ENCODE measurements around the gene BMAL1.
"Not testable (repeated sequence)": the region's sequence is repeated elsewhere in the genome, so short reads cannot be mapped to it uniquely, and the experiment has no call there.

Gene BMAL1

DNA sequence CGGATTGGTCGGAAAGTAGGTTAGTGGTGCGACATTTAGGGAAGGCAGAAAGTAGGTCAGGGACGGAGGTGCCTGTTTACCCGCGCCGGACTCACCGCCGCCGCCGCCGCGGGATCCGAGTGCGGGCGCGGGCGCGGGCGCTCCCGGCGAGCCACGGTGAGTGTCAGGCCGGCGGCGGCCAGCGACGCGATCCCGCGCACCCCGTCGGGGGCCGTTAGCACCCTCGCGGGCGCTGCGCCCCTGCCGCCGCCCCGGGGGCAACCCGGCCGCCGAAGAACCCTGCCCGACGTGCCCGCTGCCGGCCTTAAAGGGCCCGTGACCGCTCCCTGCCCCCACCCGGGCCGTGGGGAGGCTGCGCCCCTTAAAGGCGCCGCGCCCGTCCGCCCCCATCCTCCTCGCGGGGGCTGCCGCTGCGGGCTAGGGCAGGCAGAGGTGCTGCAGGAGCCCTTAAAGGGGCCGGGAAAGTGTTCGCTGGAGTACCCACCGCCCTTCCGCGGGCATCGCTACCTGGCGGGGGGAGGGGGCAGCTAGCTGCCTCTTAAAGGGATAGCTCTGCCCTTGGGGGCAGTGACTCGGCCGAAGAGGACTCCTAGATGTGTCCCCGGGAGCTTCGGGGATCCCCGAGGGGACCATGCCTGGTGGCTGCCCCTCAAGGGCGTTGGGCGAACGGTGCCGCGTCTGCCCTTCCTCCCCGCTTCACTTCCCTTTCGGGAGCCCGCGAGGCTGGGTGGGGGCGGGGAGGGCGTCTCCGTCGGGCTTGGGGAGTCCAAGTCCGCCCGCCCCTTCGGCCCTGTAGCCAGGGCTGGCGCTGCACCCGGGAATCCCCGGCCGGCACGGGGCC lies at the start of gene BMAL1:
Gene BMAL1 (plus strand): TSS at position 23 of the 841 bp plus-strand sequence. CDS start 76,519 bp downstream, outside the sequence.
- no peak for FAIRE-seq

DNA sequence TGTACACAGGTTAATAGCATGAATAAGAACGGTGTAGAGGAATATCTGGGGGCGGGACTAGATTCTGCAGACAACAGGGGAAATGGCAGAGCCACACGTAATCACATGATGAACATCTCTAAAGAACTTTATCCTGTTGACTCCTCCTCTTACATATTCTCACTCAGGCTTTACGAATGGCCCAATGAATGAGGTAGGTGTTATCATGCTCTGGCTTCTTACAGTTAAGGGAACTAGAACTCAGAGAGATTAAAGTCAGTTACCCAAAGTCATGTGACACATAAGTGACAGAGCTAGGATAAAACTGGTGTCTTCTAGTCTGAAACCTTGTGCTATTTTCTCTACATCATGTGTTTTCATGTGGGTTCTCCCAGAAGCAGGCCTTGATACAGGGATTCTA lies 49.0 kb upstream of the BMAL1 start:
- FAIRE-seq, result no peak

DNA sequence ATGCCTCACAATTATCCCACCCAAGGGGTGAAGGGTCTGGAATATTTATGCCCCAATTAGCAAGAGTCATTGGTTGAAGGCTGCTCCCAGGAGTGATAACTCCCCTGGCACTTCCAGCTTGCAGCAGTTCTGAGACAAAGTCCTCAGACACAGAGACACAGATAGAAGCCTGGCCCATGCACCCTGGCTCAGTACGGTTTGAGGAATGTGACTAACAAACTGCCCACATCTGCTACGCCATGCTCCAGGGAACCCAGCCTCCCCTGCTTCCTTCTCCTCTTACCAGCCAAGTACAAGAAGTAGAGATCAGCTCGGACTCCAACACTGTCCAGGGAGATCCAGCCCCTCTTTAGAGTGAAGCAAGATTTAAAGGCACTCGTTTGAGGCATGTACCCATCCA lies 48.5 kb upstream of the BMAL1 start:
- FAIRE-seq, result no peak

DNA sequence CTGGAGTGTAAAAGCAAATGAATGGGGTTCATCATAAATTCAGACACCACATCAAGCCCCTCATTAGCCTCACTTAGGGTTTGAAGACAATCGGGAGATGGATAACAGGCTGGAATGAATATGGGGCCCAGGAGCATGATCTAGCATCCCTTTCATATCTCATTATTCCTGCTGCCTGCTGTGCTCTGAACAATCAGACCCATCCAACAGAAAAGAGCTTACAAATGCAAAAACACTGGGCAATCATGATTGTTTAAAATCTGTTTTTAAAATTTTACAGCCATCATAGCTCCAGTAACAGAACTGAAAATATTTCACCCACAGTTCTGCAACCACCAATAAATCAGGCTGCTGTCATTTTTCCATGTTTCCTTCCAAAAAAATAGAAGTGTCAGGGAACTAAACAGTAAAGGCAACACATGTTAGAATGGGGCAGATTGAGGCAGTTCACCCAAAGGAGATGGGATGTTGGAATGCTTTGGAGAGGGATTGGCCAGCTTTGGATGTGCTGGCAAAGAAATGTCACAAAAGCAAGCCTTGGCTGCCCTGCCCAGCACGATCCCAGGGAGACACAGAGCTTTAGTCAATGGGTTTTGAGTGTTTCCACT lies 47.8 kb upstream of the BMAL1 start:
- no peak for FAIRE-seq

DNA sequence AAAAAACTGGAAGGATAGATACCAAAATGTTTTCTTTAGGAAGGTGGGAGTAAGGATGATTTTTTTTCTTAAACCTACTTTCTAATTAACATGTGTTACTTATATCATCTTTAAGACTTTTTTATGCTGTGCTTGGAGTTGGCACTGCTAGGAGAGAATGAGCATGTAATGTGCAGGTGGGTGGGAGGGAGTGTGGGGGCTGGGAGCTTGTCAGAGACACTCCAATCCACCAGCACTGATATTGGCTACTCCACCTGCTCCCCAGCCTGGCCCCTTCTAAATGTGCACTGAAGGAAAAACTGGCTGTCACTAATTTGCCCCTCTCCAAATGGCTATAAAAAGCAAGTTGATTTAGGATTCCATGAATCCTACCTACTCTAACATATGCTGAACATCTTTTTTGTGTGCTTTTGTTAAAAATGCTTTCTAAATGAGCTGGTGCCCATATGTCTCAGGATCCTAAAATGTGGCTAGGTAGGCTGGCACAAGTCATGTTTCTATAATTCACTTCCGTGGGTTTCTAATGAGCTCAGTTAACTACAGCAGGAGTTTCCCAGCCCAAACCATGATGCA lies 44.3 kb upstream of the BMAL1 start:
- no peak for FAIRE-seq

DNA sequence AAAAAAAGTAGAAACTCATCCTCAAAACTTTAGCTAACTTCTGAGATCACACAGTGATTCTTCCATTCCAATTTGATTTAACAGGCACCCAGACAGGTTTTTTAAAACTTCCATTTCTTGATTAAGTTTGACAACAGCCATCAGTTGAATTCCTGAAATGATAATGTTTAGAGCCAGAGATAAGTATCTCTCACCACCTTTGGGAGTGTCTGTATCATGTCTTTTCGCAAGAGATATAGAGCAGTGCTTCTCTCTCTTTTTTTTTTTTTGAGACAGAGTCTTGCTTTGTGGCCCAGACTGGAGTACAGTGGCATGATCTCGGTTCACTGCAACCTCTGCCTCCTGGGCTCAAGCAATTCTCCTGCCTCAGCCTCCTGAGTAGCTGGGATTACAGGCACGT lies 41.7 kb upstream of the BMAL1 start:
- FAIRE-seq, result no peak

DNA sequence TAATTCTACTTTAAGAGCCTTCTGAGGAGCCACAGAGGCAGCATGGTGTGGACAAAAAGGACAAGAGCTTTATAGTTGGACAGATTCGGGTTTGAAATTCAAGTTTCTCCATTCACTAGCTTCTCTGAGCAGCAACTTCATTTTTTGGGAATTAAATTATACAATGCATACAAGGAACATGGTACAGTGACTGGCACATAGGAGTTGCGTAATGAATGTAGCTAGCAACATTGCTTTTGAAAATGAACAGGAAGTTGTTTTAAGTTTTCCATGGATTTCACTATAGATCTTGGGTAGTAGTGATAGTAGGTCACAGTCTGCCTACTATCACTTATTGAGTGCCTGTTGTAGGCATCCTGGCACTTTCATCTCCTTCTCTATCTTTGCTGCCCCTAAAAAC lies 41.0 kb upstream of the BMAL1 start:
- FAIRE-seq, result no peak

DNA sequence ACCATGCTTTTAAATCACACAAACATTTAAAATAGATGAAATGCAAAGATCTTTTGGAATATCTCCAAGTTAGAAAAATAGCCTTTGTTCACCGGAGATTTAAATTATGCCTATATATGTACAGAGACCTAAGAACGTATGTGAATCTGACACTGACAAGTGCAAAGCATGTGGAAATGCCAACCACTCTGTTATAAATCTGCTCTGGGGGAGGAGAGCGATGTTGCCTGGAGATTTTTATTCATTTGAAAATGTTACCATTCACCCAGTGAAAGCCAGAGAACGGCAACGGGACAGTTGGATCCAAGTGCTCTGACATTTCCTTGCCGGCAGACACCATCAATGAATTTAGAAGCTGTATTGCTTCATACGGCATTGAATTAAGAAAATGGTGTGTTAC lies 39.8 kb upstream of the BMAL1 start:
- FAIRE-seq, result no peak

DNA sequence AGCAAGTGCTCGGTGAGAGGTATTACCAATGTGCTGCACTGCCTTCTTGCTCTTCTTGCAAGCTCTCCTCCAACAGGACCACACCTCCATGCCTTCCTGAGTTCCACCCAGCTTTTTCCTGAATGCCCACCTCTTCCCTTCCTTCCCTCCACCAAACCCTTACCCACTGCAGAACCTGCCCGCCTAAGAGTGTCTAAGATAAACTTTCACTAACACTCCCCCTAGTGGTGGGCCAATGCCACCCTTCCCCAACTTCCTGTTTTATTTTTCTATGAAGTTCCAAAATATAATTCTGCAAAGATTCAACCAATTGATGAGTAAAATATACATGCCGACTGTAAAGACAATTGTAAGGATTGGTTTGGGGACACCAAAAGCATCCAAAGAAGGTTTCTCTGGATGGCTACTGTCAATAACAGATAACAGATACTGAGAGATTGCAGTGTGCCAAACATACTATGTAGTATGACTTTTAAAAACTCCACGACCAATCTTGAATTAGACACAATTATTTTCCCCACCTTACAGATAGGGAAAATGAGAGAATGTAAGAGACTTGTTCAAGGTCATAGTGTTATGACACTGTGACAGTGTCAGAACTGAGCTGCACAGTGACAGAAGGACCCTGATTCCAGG lies 38.6 kb upstream of the BMAL1 start:
- FAIRE-seq, result no peak

DNA sequence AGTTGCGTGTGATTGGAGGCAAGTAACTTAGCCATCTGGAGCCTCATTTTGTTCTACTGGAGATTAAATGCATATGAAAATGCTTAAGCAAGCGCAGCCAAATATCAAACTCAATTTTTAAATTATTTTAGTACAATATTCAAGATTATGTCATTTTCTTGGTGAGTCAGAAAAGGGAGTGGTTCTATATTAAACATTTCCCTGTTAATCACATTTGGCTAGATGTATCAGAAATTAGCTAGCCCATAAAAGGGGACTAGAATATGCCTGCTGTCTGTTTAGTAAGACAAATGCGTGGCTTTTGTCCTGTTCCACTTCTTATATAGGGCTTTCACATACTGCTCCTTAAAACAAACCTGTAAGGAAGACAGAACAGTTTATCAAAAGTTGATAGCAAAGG lies 35.0 kb upstream of the BMAL1 start:
- no peak for FAIRE-seq

DNA sequence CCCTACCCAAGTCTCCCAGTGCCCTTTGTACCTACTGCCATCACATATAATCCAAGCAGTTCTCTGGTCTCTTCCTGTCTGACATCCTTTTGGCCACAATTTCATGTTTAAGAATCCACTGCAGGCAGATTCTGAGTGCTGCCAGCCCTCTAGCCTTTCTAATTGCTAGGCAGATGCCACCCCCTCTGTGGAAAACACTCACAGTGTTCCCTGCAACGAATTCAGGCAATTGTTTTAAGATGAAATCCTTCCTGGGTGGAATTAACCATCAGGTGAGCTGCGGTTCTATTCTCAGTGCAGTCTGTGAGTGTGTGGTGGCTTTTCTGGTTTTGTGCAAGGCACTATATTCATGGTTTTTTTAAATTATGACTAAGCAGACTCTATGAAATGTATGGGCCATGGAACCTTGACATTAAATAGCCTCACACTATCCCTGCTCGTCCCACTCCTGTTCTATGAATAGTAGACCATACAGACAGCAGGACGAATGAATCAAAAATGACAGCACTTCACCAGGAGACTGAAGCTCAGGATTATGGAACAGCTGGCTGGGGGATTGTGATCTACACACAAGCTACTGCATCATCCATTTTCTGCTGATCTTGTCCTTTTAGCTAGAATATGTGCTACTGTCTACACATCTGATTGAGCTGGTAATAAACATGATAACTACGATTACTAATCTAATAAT lies 29.8 kb upstream of the BMAL1 start:
- FAIRE-seq, result no peak

DNA sequence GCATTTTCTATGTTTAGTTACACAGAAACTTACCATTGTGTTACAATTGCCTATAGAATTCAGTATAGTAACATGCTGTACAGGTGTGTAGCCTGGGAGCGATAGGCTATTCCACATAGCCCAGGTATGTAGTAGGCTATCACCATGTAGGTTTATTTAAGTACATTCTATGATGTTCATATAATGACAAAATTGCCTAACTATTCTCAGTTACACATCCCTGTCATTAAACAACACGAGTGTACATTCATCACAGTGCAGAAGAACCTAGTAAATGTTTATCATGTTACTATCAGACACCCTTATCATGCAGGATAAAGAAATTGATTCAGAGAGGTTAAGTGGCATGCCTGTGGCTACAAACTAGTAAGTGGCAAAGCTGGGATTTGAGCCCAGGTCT lies 28.4 kb upstream of the BMAL1 start:
- no peak for FAIRE-seq

DNA sequence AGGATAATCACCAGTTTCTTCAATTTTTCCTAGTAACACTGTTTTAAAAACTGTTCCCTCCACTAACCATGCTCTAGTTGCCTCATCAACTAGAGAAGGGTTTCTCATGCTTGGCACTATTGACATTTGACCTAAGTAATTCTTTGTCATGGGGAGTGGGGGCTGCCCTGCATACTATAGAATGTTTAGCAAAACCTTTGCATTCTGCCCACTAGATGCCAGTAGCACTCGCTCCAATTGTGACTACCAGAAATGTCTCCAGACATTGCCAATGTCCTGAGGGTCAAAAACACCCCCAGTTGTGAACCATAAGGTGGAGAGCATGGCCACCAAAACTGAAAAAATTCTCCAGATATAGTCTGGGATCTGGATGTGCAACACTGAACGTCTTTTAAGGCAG lies 27.6 kb upstream of the BMAL1 start:
- no peak for FAIRE-seq

DNA sequence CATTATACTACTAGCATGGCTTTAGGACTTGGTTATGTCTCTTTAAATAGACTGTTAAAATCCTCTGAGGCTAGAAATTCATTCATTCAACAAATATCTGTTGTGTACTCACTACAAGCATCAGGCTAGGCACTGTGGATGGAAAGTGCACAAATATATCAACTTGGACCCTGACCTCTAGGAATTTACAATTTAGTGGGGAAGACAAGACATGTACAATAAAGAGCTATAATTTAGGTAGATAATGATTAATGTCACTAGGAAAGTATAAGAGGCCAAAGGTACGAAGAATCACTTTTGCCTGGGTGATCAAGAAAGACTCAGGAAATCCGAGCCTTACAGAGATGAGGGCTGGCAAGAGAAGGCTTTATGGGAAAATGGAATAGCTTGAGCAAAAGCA lies 25.6 kb upstream of the BMAL1 start:
- no peak for FAIRE-seq

DNA sequence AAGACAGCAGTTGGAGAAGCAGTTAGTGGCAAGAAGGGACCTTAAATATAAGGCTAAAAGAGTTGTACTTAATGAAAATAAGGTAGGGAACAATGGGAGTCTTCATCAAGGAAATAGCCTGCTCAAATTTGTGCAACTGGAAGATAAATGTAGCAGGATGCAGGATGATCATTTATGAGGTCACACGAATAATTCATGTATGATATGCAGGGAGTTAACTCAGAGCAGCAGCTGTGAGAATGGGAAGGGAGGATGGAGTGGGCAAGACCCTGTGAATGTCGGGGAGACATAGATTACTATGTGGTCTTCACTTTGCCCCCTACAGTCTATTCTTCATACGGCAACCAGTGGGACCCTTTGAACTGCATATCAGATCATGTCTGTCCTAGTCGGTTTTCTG lies 25.2 kb upstream of the BMAL1 start:
- FAIRE-seq, result no peak

DNA sequence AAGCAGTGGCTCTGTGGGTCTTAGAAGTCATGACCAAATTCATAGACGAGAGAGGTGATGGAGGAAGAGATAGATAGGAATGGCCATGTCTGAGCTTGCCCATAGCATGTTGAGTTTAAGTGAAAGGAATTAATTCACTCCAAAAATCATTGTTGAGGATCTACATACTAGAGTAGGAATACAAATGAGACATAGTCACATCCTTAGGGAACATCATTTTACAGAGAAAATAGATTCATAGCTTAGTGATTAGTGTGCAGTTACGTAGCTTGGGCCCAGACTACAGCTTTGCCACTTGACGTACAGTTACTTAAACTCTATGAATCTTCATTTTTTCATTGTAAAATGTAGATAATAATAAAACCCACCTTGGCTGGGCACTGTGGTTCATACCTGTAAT lies 21.4 kb upstream of the BMAL1 start:
- FAIRE-seq, result no peak

DNA sequence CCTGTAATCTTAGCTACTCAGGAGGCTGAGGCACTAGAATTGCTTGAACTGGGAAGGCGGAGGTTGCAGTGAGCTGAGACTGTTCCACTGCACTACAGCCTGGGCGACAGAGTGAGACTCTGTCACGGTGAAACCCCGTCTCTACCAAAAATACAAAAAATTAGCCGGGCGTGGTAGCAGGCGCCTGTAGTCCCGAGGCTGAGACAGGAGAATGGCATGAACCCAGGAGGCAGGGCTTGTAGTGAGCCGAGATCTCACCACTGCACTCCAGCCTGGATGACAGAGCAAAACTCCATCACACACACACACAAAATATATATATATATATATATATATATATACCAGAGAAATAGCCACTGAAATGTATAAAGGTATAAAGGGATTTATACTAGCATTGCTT lies 19.5 kb upstream of the BMAL1 start:
- not testable (repeated sequence) for FAIRE-seq

DNA sequence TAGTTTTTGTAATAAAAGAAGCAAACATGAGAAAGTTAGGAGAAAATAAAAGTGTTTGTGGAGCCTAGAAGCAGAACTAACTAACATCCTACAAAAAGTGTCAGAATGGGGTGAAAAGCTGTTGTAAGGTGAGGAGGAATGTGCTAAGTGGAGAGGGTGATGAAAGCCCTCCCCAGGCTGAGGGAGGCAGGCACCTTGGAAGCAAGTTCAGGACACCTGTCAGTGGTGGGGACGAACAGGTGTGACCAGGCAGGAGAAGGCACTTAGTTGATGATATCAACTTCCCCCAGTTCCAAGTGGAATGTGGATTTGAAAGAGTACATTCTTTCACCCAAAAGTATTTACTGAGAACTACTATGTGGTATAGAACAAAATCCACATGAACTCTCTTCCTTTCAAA lies 18.7 kb upstream of the BMAL1 start:
- FAIRE-seq, result no peak

DNA sequence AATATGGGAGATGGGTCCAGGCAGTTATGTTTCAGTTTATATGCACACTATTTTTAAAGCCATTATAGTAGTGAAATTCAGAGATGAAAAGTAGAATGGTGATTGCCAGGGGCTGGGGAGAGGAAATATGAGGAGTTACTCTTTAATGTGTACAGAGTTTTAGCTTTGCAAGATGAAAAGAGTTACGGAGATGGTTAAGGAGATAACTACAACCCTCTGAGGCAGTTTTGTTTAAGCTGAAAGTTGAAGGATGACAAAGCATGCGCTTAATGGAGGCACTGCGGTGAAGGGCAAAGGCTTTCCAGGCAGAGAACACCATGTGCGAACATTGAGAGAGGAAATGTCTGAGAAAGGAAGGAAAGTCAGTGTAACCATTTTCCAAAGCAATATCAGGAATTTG lies 18.2 kb upstream of the BMAL1 start:
- no peak for FAIRE-seq

DNA sequence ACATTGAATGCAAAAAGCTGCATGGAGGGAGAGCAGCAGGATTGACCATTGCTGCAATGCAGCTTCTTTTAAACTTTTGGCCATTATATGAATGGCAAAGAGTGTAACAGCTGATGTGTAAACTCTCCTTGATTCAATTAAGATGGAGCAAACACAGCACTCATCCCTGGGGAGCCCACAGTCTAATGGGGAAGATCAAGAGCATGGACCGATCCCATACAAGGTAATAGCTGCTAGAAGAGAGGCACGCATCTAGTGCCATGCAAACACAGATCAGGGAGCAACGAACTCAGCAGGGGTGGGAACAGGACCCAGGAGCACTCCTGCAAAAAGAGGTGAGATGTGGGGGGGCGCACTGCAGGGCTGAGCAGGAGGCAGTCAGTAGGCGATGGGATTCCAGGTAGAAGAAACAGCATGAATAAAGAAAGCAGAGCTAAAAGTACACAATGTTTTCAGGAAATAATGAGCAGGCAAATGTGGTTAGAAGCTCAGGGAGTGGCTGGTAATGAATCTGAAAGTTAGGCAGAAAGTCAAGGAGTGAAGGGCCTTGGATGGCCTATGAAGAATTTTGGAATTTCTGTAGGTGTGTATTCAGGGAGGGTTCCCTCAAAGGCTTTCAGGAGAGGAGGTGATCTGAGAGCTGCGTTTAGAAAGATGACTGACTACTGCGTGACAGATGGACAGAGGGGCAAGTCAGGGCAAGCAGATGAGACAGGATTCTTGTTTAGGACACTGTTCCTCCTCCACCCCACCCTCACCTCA lies 17.2 kb upstream of the BMAL1 start:
- no peak for FAIRE-seq

DNA sequence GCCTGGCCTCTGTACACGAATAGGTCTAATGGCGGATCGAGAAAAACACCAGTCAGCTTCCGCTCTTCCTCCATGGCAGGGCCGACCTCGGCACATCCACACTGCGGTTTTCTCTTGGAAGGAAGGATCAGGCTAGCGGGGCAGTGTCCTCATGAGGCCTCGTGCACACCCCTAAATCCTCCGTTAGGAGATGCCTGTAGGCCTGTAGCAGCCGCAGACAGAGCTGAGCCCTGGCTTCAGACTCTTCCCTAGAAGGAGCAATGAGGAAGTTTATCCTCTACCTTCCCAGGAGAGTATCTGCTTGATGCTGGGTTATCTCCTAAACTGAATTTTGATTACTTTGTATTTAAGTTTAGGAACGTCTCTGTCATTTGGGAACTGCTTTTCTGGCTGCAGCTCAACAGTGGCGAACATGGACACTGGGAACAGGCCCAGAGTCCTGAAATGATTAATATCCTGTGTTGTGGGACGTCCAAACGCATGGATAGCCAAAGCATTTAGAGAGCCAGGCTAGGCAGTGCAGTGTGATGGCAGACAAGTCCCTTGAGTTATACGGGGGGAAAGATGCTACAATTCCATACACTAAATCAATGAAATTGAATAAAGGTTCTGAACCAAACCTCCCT lies 16.5 kb upstream of the BMAL1 start:
- no peak for FAIRE-seq

DNA sequence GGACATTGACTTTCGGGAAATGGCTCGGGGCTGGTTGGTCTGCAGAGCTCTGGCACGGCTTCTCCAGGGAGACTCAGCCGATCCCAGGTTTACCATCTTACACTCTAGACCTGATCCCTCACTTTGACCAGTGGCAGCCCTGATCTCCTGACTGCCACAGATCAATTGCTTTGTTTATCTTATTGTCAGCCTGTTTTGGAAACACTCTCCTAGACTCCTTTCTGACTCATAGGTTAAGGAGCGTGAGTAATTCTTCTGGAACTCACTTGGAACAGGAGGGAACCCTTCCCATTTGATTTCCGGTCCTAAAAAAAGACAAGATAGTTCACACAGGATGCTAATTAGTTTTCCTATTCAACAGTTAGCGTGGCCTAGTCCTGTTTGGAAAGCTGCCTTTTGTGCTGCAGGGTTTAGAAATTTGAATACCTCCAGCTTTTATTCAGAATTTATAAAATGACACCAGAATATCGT lies 16.0 kb upstream of the BMAL1 start:
- FAIRE-seq, result no peak

Measured in A204.1 (cell line).